ENCODE results near the gene ANKRD34A. TPM values are rescaled to one million over a fixed set of nuclear protein-coding genes. Genes with fewer than 3 reads are reported as not detected.
A peak's percentile ranks its signal among the peaks of the same experiment; 100 is the strongest.

The ANKRD34A gene
- total and polyA plus RNA-seq, 4 donors, result 0.06 to 0.17 (median 0.13) TPM; not detected in 1

- Histone ChIP-seq H3K9me3 (ENCODE audit: control insufficient read depth in 4 of 4, low read length in 3 of 4) (no peaks in the 10 kb centered on the region), H3K4me3 (ENCODE audit: low read depth in 1 of 3, low read length in 3 of 3) (peak overlapping the region; percentile 74 to 96 (median 95)), H3K4me1 (ENCODE audit: control insufficient read depth in 4 of 4, insufficient read depth in 4 of 4, low read length in 3 of 4) (peaks cover 8 to 25% (median 17%) of the 10 kb centered on the region in 4 donors), H3K27ac (ENCODE audit: low read depth in 1 of 2, low read length in 2 of 2) (no peak overlapping the region), H3K9ac (ENCODE audit: low read depth in 1 of 2, low read length in 2 of 2) (peak overlapping the region; percentile 56 to 84), H3K36me3 (ENCODE audit: control insufficient read depth in 4 of 4, insufficient read depth in 3 of 4, low read depth in 1 of 4, low read length in 3 of 4) (peaks cover 3 to 8% (median 4%) of the 10 kb centered on the region in 4 donors), H3K27me3 (ENCODE audit: control insufficient read depth in 4 of 4, insufficient read depth in 4 of 4, low read length in 3 of 4) (no peaks in the 10 kb centered on the region)
- DNase-seq (ENCODE audit: low spot score), result no peak
- 83% methylated on average over 5 of the region's 5 CpGs for WGBS
- no peak for TF ChIP-seq FOXA2 (IDR thresholded peaks at IDR 0.05)
- TF ChIP-seq, protein P1, sequence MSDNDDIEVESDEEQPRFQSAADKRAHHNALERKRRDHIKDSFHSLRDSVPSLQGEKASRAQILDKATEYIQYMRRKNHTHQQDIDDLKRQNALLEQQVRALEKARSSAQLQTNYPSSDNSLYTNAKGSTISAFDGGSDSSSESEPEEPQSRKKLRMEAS (IDR thresholded peaks at IDR 0.05), result no peak
- TF ChIP-seq SP1 (IDR thresholded peaks at IDR 0.05), result no peak
- TF ChIP-seq, protein P2, sequence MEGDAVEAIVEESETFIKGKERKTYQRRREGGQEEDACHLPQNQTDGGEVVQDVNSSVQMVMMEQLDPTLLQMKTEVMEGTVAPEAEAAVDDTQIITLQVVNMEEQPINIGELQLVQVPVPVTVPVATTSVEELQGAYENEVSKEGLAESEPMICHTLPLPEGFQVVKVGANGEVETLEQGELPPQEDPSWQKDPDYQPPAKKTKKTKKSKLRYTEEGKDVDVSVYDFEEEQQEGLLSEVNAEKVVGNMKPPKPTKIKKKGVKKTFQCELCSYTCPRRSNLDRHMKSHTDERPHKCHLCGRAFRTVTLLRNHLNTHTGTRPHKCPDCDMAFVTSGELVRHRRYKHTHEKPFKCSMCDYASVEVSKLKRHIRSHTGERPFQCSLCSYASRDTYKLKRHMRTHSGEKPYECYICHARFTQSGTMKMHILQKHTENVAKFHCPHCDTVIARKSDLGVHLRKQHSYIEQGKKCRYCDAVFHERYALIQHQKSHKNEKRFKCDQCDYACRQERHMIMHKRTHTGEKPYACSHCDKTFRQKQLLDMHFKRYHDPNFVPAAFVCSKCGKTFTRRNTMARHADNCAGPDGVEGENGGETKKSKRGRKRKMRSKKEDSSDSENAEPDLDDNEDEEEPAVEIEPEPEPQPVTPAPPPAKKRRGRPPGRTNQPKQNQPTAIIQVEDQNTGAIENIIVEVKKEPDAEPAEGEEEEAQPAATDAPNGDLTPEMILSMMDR (IDR thresholded peaks at IDR 0.05; ENCODE audit: low read depth, low read length, missing input control), result no peak
- TF ChIP-seq HNF4G (IDR thresholded peaks at IDR 0.05), result no peak
- no peak for TF ChIP-seq TAF1 (conservative IDR thresholded peaks at IDR 0.05)
- TF ChIP-seq NR2F2 (IDR thresholded peaks at IDR 0.05), result no peak
- TF ChIP-seq GABPA (IDR thresholded peaks at IDR 0.05 in 1 of 2, conservative IDR thresholded peaks at IDR 0.05 in 1 of 2), result no peak
- no peak for TF ChIP-seq RXRA (IDR thresholded peaks at IDR 0.05)
- TF ChIP-seq YY1 (IDR thresholded peaks at IDR 0.05), result no peak
Measured at GRCh38 chr1:145917595-145917994, 46.8 kb downstream of the ANKRD34A start.

DNA sequence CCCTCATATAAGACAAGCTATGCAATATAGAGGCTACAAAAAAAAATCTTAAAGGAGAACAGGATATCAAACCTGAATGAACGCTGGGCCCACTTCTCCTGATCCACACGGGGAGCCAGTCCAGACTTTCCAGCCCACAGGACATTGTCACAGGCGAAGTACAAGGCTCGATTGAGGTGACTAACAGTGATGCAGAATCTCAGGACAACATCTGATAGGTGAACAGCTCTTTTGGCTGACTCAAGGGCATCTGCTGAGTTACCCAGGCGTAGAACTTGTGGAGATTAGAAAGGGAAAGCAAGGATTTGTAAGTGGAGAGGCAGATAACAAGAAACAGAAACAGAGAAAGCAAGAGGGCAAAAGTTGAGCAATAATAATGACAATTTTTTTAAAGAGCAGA, 47.6 kb downstream of the ANKRD34A start:
- no peak overlapping the region for H3K9ac ChIP-seq (ENCODE audit: low read depth in 1 of 2, low read length in 2 of 2)
- H3K9me3 ChIP-seq (ENCODE audit: control insufficient read depth in 4 of 4, low read length in 3 of 4), result no peaks in the 10 kb centered on the region
- H3K4me3 ChIP-seq (ENCODE audit: low read depth in 1 of 3, low read length in 3 of 3), result no peak overlapping the region
- H3K27me3 ChIP-seq (ENCODE audit: control insufficient read depth in 4 of 4, insufficient read depth in 4 of 4, low read length in 3 of 4), result no peaks in the 10 kb centered on the region
- TF ChIP-seq, protein P3, sequence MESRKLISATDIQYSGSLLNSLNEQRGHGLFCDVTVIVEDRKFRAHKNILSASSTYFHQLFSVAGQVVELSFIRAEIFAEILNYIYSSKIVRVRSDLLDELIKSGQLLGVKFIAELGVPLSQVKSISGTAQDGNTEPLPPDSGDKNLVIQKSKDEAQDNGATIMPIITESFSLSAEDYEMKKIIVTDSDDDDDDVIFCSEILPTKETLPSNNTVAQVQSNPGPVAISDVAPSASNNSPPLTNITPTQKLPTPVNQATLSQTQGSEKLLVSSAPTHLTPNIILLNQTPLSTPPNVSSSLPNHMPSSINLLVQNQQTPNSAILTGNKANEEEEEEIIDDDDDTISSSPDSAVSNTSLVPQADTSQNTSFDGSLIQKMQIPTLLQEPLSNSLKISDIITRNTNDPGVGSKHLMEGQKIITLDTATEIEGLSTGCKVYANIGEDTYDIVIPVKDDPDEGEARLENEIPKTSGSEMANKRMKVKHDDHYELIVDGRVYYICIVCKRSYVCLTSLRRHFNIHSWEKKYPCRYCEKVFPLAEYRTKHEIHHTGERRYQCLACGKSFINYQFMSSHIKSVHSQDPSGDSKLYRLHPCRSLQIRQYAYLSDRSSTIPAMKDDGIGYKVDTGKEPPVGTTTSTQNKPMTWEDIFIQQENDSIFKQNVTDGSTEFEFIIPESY (IDR thresholded peaks at IDR 0.05), result no peak
- TF ChIP-seq, protein P1 (IDR thresholded peaks at IDR 0.05), result no peak
- TF ChIP-seq RXRA (IDR thresholded peaks at IDR 0.05) (no peak), FOXA2 (IDR thresholded peaks at IDR 0.05) (no peak), YY1 (IDR thresholded peaks at IDR 0.05) (no peak), NR2F2 (IDR thresholded peaks at IDR 0.05) (no peak), GABPA (IDR thresholded peaks at IDR 0.05 in 1 of 2, conservative IDR thresholded peaks at IDR 0.05 in 1 of 2) (no peak), FOXA1 (IDR thresholded peaks at IDR 0.05) (no peak), HNF4G (IDR thresholded peaks at IDR 0.05) (no peak), SP1 (IDR thresholded peaks at IDR 0.05) (no peak), JUND (IDR thresholded peaks at IDR 0.05) (no peak), RAD21 (IDR thresholded peaks at IDR 0.05) (no peak), HNF4A (conservative IDR thresholded peaks at IDR 0.05) (no peak), TAF1 (conservative IDR thresholded peaks at IDR 0.05) (no peak), EGR1 (IDR thresholded peaks at IDR 0.05; ENCODE audit: low read depth in 2 of 2) (no peak)
- TF ChIP-seq, protein P2 (IDR thresholded peaks at IDR 0.05; ENCODE audit: low read depth, low read length, missing input control), result no peak
- TF ChIP-seq, protein P4, sequence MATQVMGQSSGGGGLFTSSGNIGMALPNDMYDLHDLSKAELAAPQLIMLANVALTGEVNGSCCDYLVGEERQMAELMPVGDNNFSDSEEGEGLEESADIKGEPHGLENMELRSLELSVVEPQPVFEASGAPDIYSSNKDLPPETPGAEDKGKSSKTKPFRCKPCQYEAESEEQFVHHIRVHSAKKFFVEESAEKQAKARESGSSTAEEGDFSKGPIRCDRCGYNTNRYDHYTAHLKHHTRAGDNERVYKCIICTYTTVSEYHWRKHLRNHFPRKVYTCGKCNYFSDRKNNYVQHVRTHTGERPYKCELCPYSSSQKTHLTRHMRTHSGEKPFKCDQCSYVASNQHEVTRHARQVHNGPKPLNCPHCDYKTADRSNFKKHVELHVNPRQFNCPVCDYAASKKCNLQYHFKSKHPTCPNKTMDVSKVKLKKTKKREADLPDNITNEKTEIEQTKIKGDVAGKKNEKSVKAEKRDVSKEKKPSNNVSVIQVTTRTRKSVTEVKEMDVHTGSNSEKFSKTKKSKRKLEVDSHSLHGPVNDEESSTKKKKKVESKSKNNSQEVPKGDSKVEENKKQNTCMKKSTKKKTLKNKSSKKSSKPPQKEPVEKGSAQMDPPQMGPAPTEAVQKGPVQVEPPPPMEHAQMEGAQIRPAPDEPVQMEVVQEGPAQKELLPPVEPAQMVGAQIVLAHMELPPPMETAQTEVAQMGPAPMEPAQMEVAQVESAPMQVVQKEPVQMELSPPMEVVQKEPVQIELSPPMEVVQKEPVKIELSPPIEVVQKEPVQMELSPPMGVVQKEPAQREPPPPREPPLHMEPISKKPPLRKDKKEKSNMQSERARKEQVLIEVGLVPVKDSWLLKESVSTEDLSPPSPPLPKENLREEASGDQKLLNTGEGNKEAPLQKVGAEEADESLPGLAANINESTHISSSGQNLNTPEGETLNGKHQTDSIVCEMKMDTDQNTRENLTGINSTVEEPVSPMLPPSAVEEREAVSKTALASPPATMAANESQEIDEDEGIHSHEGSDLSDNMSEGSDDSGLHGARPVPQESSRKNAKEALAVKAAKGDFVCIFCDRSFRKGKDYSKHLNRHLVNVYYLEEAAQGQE (IDR thresholded peaks at IDR 0.05), result no peak
- TF ChIP-seq, protein P5, sequence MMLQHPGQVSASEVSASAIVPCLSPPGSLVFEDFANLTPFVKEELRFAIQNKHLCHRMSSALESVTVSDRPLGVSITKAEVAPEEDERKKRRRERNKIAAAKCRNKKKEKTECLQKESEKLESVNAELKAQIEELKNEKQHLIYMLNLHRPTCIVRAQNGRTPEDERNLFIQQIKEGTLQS (IDR thresholded peaks at IDR 0.05), result no peak
- peaks cover 3 to 16% (median 9%) of the 10 kb centered on the region in 4 donors for H3K36me3 ChIP-seq (ENCODE audit: control insufficient read depth in 4 of 4, insufficient read depth in 3 of 4, low read depth in 1 of 4, low read length in 3 of 4)
- no peak overlapping the region for H3K27ac ChIP-seq (ENCODE audit: low read depth in 1 of 2, low read length in 2 of 2)
- 90% methylated on average over 5 of the region's 5 CpGs for WGBS
- DNase-seq (ENCODE audit: low spot score), result no peak
- H3K4me1 ChIP-seq (ENCODE audit: control insufficient read depth in 4 of 4, insufficient read depth in 4 of 4, low read length in 3 of 4), result peaks cover 8 to 25% (median 17%) of the 10 kb centered on the region in 4 donors

Data from liver (tissue), 9 donors.